ENCODE measurements around the gene UGT1A7.
"Not testable (repeated sequence)": the region's sequence is repeated elsewhere in the genome, so short reads cannot be mapped to it uniquely, and the experiment has no call there.

Gene UGT1A7

DNA sequence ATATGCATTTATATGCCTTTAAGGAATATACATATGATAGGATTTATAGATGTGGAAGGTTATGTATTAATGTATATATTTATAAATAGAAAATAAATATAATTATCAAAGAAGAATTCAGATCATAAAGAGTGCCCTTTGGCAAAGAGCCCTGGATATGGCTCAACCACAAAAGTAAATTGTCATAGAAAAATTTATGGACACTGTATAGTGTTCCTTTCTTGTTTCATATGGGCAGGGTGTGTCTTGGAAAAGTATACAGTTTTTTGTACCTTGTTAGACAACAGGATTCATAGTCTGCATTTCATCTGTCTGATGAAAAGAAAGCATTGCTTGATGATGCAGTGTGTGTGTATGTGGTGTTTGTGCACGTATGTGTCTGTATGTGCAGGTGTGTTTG lies 2.9 kb downstream of the UGT1A7 start:
- no peak for DNase-seq

DNA sequence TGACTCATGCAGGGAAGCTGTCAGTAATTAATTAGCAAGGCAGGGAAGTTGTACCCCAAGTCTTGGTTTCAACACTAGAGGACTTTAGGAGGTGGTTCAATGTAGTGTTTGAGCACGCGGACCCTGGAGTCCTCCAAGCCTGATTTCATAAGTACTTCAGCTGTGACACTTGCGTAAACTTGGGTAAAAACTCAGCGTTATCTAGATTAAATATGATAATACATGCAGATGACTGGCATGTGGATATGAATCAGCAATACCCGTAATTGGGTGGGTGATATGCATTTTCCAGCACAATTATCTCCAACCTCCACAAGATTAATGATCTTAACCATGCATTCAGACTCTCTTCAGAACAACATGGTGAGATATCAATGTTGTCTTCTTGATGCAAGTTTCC lies 5.2 kb downstream of the UGT1A7 start:
- no peak for DNase-seq

DNA sequence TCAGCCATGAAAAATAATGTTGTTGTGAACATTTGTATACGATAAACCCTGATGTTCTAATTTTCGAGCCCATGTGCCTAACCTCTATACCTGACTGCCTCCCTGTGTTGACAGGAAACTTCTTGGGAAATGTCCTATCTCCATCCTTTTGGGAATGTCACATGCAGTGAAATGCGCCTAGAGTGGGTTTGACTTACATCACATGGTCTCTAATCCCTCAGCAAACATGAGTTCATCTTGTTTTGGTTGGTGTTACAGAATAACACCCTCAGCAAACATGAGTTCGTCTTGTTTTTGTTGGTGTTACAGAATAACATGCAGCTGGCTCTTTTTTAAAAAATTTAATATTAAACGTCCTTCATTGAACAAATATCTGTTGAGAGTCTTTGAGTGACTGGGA lies 6.6 kb downstream of the UGT1A7 start:
- DNase-seq: no peak

DNA sequence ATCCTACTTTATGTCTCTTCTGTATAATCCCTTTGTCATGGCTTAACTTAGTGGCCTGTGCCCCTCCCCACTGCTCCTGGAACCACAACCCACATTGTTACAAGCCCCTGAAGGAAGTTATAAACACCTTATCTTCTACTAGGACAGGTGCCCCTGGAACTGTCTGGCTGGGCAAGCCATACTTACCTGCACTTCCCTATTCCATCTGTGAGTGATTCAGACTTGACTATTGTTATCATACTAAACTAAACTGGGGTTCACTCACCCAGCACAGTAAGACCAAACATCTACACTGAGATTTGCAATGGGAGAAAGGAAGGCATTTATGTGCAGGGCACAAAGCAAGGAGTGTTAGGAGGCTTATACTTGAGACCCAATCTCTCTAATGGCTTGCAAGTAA lies 7.3 kb downstream of the UGT1A7 start:
- no peak for DNase-seq

DNA sequence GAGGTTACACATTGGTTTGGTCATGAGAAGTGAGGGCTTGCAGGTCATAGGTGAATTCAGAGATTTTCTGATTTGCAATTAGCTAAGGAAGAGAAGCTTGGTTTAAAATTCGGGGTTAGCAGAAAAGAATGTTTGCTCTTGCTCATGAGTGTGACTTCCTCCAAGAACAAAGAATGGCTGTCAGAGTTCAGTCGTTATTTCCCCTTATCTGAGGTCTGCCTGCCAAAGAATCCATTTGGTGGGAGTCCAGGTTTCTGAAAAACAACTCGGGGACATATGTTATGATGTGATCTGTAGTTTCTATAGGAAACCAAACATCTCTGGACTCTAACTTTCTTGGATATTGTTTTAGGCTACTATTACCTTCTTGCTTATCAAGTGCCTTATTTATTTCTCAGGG lies 7.8 kb downstream of the UGT1A7 start:
- no peak for DNase-seq

DNA sequence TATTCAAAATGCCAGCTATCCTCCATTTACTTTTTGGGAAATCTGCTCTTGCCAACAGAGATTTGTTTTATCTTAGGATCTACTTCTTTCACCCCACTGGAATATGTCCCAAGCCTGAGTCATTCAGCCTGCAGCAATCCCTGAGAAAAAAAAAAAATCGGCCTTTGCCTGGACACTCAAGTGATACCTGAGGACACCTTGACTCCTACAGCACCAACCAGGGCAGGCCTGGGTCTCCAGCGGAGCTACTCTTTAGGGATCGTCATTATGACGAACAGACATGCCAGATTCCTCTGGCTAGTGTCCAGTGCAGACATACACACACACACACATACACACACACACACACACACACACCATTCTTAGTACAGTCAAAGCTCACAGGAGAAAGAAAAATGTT lies 8.7 kb downstream of the UGT1A7 start:
- DNase-seq: peak; percentile 26

DNA sequence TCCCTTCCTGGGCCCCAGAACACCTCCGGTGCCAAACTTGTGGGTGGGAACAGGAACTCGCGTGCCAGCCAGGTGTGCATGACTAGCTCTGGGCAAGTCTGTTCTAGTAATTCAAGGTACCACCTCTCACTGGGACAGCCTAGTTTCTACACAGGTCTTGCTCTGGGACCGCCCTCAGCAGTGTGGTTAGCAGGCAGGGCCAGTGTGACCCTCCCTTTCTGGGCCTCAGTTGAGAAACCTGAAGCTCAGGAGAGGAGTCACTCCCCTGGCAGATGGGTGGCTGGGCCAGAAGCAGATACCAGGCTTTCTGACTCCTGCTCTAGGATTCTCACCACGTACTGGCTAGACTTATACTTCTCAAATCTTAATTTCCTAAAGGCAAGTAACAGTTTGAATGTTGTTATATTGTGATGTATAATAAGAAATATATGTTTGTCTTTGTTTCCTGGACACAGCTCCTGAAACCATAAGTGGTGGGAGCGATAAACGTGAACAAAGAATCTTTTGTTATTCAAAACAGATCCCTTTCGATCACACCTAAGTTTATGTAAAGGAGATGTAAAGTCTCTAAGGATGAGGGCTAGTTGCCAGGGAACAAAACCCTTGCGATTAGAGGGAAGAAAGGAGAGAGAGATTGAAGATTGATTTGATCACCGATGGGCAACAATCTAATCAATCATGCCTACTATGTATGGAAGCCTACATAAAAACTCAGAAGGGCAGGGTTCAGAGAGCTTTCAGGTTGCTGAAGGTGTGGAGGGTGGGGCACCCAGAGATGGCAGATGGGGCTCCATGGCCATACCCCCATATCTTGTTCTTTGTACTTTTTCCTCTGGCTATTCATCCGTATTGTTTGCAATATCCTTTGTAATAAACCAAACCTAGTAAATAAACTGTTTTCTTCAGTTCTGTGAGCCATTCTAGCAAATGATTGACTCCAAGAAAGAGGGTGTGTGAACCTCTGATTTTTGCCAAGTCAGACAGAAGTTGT lies 10.0 kb downstream of the UGT1A7 start:
- DNase-seq: no peak

DNA sequence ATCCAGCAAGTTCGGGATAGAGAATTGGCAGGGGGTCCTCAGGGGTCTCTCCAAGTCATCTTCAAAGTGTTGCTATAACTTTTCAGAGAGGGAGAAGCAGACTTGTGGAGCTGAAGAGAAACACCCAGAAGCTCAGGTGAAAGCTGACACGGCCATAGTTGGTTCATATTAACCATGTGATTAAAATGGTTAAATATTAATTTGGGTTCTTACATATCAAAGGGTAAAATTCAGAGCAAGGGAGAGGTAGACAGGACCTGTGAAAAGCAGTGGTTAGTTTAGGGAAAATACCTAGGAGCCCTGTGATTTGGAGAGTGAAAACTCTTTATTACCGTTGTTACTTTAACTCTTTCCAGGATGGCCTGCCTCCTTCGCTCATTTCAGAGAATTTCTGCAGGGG lies 10.9 kb downstream of the UGT1A7 start, which contains the start of gene UGT1A6:
Gene UGT1A6, plus strand, starts transcription at position 243 of the 400 bp plus-strand sequence. Its CDS starts 115 bp downstream, at position 358.
- no peak for DNase-seq

DNA sequence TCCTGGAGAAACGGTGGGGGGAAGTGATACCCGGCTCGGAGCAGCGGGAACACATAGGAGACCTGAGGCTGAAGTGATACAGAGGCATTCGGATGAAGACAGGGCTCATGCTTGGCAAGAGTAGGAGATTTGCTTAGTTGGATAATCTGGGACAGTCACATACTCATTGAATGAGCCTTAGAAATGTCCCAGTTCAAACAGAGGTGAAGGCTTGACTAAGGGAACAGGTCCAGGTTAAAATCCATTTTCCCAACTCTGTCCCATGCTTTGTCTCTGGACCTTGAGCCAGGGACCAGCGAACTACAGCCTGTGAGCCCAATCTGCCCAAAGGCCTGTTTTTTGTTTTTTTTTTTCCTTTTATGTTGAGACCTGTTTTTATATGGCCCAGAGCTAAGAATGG lies 12.3 kb downstream of the UGT1A7 start:
- DNase-seq: no peak

DNA sequence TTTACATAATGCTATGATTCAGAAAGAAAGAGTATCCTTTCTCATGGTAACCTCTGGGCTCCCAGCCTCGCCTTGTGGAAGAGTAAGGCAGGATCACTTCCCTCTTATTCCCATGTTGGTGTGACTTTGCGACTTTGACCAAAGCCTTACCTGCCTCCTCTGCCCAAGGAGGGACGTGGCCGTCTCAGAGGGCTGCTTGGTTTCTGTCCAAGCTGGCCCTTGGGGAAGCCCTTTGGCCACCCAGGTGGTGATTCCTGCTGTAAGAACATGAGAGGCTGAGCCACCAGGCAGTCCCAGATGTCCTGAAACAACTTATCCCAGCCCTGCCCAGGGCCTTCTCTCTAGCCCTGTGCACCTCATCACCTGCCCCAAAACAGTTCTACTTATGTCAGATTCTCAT lies 17.0 kb downstream of the UGT1A7 start:
- DNase-seq: no peak

DNA sequence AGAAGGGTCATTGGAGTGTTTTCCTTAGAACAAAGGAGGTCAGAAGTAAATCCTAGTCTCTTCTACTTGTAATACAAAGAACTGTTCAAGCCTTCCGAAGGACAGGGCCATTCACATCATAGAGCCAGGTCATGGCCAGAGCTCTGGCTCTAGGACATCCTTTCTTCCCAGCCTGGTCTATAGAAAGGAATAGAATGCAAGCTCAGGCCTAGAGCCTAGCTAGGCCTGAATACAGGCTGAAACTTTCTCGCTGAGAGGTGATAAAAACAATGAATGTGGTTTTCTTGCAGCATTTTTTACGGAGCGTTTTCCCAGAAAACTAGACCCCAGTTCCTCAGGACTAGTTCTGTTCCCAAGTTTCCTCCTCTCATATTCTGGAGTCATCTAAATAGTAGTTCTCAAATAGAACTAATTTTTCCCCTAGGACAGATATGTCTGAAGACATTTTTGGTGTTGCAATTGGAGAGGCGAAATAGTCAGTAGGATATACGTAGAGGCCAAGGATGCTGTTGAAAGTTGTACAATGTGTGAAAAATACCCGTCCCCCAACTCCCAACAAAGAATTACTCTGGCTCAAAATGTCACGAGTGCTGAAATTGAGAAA lies 17.8 kb downstream of the UGT1A7 start:
- DNase-seq: no peak

DNA sequence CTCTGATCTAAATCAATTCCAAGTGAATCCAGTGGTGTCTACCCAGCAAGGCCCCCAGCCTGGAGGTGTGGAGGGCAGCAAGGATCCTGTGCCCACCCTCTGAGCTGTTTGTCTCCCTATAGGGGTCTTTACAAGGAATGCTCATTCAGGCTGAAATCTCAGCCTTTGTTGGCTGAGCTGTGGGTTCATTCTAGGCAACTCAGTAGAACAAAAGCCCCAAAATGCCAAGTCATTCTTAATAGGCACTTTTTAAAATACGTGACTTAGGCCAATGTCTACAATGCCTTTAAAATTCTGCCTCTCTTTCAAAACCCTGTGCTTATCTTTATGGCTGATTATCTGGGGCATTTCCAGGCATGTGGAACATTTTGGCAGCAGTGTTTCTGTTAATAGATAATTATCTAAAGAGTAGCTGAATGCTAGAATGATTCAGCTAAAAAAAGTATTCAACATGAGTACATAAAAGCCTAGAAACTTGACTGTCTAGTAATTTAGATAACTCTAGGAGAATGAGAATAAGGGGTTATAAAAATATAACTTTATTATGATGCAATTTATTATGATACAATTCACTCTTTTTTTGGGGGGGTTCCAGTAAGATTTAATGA lies 18.4 kb downstream of the UGT1A7 start:
- DNase-seq: peak; percentile 99

DNA sequence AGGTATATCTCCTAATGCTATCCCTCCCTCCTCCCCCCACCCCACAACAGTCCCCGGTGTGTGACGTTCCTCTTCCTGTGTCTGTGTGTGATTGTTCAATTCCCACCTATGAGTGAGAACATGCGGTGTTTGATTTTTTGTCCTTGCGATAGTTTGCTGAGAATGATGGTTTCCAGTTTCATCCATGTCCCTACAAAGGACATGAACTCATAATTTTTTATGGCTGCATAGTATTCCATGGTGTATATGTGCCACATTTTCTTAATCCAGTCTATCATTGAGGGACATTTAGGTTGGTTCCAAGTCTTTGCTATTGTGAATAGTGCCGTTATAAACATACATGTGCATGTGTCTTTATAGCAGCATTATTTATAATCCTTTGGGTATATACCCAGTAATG lies 19.1 kb downstream of the UGT1A7 start:
- DNase-seq: not testable (repeated sequence)

DNA sequence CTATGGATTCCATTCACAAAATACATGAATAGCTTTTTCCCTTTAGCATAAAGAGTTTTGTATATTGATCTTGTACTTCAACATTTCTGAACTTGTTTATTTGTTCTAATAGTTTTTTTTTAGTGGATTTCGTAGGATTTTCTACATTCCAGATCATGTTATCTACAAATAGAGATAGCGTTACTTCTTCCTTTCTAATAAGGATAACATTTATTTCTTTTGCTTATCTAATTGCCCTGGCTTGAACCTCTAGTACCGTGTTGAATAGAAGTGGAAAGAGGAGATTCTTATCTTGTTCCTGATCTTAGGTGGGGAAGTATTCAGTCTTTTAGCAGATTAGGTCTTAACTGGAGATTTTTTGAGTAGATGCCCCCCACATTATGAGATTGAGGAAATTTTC lies 20.5 kb downstream of the UGT1A7 start:
- DNase-seq: no peak

DNA sequence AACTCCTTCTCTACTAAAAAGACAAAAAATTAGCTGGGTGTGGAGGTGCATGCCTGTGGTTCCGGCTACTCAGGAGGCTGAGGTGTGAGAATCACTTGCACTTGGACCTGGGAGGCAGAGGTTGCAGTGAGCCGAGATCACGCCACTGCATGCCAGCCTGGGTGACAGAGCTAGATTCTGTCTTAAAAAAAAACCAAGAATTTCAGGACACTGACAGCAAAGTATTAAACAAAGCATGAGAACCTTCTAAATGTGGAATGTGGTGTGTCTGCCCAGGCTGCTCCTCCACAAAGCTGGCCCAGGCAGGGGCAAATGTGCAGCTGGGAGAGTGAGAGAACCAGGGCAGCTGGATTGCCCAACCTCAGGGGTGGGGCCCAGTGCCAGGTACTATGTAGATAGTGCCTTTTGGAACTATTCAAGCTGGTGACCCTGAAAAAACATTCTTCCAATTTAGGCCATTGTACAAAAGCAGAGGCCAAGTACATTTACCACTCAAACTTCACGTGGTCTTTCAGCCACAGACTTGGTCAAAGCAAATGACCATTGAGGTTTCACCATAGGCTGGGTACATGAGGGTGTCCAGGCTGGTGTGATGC lies 24.3 kb downstream of the UGT1A7 start:
- DNase-seq: peak; percentile 81

DNA sequence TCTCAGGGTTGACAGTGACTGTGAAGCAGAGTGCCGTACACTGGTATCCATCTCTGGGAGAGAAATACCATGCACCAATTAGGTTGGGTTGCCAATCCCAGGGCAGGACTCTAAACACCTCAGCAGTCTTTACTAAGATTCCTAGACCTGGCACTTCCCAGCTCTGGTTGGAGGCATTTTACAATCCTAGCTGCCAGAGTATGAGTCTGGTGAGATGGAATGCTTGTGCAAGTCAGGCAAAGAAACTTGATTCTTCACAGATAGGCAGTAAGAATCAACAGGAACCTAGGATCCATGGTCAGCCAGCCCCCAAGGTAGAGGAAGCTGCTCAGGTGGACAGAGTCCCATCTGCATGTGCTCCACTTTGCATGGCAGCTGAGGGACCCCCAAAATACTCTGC lies 25.0 kb downstream of the UGT1A7 start:
- DNase-seq: peak; percentile 78

DNA sequence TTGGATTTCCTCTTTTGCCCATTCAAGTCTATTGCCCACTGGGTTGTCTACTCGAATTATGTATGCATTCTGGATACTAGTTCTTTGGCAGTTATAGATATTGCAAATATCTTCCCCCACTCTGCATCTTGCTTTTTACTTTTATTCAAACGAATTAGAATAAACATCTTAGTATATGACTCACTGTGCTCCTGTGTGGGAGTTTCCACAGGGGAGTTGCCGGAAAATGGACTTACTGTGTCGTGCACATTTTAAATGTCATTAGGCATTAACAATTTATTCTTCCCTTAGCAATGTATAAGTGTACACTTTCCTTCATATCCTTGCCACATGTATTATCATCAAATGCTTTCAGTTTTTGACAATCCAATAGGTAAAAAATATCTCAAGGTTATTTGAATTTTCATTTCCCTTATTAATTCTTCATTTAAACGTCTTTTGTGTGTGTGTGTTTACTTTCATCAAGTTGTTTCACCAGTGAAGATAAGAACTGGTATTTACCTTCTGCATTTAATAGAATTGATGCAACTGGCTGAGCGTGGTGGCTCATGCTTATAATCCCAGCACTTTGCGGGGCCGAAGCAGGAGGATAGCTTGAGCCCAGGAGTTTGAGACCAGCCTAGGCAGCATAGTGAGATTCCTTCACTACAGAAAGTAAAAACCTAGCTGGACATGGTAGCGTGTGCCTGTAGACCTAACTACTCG lies 26.4 kb downstream of the UGT1A7 start:
- DNase-seq: peak; percentile 49

DNA sequence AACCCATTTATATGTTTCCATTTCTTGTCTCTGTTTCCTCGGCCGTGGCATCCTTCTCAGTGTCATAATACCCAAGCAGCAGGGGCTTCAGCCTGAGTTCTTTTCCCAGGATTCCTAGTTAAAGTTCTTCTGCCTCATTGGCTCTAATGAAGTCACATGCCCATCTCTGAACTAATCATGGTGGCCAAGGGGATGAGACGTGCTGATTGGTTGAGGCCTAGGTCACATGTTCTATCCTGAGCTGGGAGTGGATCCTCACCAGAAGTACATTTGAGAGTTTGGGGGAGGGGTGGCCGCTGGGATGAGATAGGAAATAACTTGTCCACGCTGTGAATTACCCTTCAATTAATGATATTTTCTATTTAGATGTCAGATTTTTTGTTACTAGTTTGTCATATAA lies 27.2 kb downstream of the UGT1A7 start:
- DNase-seq: no peak

DNA sequence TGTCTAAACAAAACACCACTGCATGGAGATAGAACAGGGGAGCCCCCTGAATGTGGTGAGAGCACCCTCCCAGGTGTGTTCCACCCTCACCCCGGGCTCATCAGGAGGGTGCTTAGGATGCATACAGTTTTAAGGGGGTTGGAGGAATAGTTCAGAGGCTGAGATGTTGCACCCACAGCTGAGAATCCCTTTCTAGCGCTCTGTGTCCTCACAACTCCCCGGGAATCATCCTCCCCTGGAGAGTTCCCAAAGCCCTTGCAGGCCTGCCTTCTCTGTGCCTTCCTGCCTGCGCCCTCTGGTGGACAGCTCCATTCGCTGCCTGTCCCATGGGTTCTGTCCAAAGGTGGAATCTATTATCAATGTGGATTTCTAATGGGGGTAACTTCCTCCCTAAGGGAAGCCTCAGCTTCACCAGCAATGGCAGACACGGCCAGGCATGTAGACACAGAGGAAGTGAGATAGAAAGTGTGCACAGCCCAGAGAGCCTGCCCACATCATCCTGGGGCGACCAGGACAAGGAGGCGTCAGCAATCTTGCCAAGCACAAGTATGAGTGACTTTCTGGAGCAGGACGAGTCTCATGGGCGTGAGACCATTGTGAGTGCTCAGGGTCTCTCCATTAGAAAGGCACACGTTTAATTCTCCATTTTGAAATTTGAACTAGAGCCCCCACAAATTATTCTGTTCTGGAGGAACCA lies 29.8 kb downstream of the UGT1A7 start:
- DNase-seq: peak; percentile 85

DNA sequence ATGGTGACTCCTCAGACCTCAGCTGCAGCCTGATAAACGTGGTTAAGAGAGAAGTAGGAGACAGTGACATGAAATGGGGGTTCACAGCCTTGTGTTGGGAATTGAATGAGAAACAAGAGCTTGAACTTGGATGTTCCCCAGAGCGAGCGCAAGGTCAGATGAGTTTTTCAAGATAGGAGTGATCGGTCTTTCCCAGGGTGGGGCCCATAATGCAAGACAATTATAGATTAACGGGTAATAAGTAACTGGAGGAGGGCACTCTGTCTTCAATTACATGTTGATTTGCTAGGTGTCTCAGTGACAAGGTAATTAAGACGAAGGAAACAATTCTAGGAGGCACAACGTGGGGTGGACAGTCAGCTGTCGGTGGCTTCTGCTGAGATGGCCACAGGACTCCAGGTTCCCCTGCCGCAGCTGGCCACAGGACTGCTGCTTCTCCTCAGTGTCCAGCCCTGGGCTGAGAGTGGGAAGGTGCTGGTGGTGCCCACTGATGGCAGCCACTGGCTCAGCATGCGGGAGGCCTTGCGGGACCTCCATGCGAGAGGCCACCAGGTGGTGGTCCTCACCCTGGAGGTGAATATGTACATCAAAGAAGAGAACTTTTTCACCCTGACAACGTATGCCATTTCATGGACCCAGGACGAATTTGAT lies 31.0 kb downstream of the UGT1A7 start, which contains the start of gene UGT1A5:
Gene UGT1A5, plus strand, starts transcription at position 297 of the 651 bp plus-strand sequence. Its CDS starts 85 bp downstream, at position 382.
- DNase-seq: no peak

DNA sequence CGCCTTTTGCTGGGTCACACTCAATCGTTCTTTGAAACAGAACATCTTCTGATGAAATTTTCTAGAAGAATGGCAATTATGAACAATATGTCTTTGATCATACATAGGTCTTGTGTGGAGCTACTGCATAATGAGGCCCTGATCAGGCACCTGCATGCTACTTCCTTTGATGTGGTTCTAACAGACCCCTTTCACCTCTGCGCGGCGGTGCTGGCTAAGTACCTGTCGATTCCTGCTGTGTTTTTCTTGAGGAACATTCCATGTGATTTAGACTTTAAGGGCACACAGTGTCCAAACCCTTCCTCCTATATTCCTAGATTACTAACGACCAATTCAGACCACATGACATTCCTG lies 31.5 kb downstream of the UGT1A7 start:
- DNase-seq: no peak

DNA sequence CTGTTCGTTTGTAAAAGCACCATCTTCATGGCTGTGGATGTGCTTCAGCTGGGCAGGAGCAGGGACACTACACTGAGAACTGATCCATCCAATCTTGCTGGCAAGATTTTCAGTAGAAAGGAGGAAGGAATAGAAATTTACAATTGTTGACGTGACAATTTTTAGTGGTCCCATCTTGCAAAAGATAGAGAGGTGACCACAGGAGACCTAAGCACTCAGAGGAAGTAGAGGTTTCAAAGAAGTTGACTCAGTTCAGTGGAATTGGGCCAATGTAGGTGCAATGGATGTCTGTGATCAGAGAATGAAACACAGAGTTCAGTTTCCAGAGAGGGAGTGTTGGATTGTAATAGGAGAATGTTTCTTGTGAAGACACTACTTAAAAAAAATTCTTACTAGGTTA lies 32.4 kb downstream of the UGT1A7 start:
- no peak for DNase-seq

Measured in kidney glomerular epithelial cell (primary cell).